Dermis blood vessel endothelial cell (primary cell): ENCODE data around the gene PCDHGB4. TPM values are rescaled to one million over a fixed set of nuclear protein-coding genes. Genes with fewer than 3 reads are reported as not detected.
"Not testable (repeated sequence)": the region's sequence is repeated elsewhere in the genome, so short reads cannot be mapped to it uniquely, and the experiment has no call there.

Experiments used
- DNase-seq: peaks from one replicate; pipeline ENCODE4 v3.0.0; 2010
- total RNA-seq: library from RNA; depleted of rRNA; stranded (reverse); fragments of >200 nt; gene quantifications from 2 replicates; pipeline ENCODE4 v1.2.3, GENCODE V29; 2014

PCDHGB4 gene
- total RNA-seq, 1 donor from 2014 or later, result 14.5 TPM

GRCh38 chr5:141366016-141366896 is 21.2 kb upstream of the PCDHGB4 start:
- no peak for DNase-seq

DNA sequence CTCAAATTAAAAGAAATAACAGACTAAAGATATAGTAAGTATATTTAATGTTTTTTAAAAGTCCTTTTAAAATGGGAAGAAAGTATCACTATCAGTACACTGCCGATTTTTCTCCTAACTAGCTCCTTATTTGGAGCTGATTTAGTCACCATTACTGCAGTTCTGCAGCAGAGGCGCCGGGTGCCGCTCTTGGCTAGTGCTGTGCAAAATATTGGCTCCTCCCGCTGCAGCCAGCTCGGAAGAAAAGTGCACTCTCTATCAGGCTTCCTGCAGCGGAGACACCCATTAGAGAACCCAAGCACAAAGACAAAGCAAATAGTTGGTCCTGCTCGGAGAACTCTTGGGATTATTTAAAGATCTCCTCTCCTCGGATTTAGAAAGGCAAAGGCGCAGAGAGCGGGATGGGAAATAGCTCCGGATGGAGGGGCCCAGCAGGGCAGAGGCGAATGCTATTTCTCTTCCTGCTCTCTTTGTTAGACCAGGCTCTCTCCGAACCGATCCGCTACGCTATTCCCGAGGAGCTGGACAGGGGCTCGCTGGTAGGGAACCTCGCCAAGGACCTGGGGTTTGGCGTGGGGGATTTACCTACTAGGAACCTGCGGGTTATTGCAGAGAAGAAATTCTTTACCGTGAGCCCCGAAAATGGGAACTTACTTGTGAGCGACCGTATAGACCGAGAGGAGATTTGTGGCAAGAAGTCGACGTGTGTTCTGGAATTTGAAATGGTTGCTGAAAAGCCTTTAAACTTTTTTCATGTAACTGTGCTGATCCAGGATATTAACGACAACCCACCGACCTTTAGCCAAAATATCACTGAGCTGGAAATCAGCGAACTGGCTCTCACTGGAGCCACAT is 17.3 kb upstream of the PCDHGB4 start, which contains the start of gene PCDHGB3:
Gene PCDHGB3 (plus strand): TSS at position 249 of the 855 bp plus-strand sequence. CDS start 153 bp downstream, at position 402.
- DNase-seq, result peak; percentile 72

DNA sequence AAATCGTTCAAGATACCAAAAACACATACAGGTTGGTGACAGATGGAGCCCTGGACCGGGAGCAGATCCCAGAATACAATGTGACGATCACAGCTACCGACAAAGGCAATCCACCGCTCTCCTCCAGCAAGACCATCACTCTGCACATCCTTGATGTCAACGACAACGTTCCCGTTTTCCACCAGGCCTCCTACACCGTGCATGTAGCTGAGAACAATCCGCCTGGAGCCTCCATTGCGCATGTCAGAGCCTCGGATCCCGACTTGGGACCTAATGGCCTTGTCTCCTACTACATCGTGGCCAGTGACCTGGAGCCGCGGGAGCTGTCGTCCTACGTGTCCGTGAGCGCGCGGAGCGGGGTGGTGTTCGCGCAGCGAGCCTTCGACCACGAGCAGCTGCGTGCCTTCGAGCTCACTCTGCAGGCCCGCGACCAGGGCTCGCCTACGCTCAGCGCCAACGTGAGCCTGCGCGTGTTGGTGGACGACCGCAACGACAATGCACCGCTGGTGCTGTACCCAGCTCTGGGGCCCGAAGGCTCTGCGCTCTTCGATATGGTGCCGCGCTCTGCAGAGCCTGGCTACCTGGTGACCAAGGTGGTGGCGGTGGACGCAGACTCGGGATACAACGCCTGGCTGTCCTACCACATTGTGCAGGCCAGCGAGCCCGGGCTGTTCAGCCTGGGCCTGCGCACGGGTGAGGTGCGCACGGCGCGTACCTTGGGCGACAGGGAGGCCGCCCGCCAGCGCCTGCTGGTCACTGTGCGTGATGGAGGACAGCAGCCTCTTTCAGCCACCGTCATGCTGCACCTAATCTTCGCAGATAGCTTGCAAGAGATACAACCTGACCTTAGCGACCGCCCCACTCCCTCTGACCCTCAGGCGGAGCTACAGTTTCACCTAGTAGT is 15.7 kb upstream of the PCDHGB4 start:
- DNase-seq, result no peak

GRCh38 chr5:141373673-141374317 is 13.7 kb upstream of the PCDHGB4 start, which contains the start of gene PCDHGA6:
TSS of gene PCDHGA6 (plus strand) at chr5:141373891. CDS start at chr5:141374084, 193 bp downstream.
- DNase-seq, result peak; percentile 56

DNA sequence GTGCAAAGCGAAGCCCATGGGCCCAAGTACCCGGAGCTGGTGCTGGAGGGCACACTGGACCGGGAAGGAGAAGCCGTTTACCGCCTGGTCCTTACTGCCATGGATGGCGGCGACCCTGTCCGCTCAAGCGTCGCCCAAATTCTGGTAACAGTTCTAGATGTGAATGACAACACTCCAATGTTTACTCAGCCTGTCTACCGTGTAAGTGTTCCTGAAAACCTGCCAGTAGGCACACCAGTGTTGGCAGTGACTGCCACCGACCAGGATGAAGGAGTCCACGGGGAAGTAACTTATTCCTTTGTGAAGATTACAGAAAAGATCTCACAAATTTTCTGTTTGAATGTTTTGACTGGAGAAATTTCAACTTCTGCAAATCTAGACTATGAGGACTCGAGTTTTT is 12.9 kb upstream of the PCDHGB4 start:
- DNase-seq, result no peak

DNA sequence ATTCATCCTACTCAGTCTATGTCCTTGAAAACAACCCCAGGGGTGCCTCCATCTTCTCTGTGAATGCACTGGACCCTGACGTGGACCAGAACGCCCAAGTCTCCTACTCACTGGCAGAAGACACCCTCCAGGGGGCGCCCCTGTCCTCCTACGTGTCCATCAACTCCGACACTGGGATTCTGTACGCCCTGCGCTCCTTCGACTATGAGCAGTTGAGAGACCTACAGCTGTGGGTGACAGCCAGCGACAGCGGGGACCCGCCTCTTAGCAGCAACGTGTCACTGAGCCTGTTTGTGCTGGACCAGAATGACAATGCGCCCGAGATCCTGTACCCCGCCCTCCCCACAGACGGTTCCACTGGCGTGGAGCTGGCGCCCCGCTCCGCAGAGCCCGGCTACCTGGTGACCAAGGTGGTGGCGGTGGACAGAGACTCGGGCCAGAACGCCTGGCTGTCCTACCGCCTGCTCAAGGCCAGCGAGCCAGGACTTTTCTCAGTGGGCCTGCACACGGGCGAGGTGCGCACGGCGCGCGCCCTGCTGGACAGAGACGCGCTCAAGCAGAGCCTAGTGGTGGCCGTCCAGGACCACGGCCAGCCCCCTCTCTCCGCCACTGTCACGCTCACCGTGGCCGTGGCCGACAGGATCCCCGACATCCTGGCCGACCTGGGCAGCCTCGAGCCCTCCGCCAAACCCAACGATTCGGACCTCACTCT is 11.9 kb upstream of the PCDHGB4 start:
- not testable (repeated sequence) for DNase-seq

DNA sequence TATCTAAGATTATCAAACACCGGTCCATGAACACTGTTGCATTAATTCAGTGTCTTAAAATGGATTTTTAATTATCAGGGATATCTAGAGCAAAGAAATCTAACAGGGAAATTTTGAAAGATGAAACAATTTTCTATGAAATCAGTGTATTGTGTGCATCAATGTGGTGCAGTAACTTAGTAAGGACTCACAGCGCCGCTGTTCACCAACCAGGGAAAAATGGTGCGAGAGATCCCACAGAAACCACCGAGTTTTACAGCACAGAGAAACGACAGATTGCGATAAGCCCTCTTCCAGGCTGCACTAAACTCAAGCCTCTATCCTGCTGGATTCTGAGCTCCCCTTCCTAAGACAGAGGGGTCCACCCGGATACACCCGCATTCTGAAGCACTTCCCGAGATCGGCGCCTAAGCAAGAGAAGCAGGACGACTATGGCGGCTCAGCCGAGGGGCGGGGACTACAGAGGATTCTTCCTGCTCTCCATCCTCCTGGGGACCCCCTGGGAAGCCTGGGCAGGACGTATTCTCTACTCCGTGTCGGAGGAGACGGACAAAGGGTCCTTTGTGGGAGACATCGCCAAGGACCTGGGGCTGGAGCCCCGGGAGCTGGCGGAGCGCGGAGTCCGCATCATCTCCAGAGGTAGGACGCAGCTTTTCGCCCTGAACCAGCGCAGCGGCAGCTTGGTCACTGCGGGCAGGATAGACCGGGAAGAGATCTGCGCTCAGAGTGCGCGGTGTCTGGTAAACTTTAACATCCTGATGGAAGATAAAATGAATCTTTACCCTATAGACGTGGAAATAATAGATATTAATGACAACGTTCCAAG is 4.8 kb upstream of the PCDHGB4 start, which contains the start of gene PCDHGA7:
Gene PCDHGA7 (plus strand): TSS at position 274 of the 826 bp plus-strand sequence. CDS start 158 bp downstream, at position 432.
- DNase-seq, result peak; percentile 53

DNA sequence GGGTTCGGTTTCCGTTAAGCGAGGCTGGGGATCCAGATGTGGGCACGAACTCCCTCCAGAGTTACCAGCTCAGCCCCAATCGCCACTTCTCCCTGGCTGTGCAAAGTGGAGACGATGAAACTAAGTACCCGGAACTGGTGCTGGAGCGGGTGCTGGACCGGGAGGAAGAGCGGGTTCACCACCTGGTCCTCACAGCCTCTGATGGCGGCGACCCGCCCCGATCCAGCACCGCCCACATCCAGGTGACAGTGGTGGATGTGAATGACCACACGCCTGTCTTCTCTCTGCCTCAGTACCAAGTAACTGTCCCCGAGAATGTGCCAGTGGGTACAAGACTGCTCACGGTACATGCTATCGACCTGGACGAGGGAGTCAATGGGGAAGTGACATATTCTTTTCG is 4.2 kb upstream of the PCDHGB4 start:
- DNase-seq, result no peak

DNA sequence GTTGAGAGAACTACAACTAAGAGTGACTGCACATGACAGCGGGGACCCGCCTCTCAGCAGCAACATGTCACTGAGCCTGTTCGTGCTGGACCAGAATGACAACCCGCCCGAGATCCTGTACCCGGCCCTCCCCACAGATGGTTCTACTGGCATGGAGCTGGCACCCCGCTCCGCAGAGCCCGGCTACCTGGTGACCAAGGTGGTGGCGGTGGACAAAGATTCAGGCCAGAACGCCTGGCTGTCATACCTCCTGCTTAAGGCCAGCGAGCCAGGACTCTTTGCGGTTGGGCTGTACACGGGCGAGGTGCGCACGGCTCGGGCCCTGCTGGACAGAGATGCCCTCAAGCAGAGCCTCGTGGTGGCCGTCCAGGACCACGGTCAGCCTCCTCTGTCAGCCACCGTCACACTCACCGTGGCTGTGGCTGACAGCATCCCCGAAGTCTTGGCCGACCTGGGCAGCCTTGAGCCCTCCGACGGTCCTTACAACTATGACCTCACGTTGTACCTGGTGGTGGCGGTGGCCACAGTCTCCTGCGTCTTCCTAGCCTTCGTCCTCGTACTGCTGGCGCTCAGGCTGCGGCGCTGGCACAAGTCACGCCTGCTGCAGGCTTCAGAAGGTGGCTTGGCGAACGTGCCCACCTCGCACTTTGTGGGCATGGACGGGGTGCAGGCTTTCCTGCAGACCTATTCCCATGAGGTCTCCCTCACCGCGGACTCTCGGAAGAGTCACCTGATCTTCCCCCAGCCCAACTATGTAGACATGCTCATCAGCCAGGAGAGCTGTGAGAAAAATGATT is 2.8 kb upstream of the PCDHGB4 start:
- no peak for DNase-seq

DNA sequence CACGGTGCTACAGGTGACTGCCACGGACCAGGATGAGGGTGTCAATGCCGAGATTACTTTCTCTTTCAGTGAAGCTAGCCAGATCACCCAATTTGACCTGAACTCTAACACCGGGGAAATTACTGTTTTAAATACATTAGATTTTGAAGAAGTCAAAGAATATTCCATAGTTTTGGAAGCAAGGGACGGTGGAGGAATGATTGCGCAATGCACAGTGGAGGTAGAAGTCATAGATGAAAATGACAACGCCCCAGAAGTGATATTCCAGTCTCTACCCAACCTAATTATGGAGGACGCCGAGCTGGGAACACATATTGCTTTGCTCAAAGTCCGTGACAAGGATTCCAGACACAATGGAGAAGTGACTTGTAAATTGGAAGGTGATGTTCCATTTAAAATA is 1.2 kb downstream of the PCDHGB4 start:
- DNase-seq, result no peak

DNA sequence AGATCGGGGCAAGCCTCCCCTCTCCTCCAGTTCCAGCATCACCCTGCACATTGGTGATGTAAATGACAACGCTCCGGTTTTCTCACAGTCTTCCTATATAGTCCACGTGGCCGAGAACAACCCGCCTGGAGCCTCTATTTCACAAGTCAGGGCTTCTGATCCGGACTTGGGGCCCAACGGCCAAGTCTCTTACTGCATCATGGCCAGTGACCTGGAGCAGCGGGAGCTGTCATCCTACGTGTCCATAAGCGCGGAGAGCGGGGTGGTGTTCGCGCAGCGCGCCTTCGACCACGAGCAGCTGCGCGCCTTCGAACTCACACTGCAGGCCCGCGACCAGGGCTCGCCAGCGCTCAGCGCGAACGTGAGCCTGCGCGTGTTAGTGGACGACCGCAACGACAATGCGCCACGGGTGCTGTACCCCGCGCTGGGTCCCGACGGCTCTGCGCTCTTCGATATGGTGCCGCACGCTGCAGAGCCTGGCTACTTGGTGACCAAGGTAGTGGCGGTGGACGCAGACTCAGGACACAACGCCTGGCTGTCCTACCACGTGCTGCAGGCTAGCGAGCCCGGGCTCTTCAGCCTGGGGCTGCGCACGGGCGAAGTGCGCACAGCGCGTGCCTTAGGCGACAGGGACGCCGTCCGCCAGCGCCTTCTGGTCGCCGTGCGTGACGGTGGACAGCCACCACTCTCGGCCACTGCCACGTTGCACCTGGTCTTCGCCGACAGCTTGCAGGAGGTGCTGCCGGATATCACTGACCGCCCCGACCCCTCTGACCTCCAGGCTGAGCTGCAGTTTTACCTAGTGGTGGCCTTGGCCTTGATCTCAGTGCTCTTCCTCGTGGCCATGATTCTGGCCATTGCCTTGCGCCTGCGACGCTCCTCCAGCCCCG is 1.9 kb downstream of the PCDHGB4 start:
- no peak for DNase-seq

DNA sequence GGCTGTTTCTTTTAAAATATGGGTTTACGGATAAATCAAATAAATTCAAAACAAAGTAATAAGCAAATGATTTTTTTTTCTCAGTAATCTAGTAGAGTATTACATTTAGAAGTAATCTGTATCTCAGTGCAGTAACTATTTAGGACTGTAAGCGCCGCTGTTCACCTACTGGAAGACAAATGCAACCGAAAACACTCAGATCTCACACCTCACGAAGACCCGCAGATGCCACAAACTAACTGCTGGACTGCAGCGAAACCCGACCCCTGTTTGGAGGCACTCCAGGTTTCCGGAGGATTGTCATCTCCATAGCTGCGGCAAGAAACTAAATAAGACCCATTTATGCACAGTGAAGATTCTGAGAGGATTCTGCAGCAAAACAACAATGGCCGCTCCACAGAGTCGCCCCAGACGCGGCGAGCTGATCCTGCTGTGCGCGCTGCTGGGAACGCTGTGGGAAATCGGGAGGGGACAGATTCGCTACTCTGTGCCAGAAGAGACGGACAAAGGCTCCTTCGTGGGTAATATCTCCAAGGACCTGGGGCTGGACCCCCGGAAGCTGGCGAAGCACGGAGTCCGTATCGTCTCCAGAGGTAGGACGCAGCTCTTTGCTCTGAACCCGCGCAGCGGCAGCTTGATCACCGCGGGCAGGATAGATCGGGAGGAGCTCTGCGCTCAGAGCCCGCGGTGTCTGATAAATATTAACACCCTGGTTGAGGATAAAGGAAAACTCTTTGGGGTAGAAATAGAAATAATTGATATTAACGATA is 5.1 kb downstream of the PCDHGB4 start, which contains the start of gene PCDHGA8:
Gene PCDHGA8 (plus strand): TSS at position 205 of the 770 bp plus-strand sequence. CDS start 181 bp downstream, at position 386.
- DNase-seq, result no peak

DNA sequence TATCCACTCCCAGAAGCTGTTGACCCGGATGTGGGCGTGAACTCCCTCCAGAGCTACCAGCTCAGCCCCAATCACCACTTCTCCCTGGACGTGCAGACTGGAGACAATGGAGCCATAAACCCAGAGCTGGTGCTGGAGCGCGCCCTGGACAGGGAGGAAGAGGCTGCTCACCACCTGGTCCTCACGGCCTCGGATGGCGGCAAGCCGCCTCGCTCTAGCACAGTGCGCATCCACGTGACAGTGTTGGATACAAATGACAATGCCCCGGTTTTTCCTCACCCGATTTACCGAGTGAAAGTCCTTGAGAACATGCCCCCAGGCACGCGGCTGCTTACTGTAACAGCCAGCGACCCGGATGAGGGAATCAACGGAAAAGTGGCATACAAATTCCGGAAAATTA is 5.8 kb downstream of the PCDHGB4 start:
- DNase-seq, result no peak

DNA sequence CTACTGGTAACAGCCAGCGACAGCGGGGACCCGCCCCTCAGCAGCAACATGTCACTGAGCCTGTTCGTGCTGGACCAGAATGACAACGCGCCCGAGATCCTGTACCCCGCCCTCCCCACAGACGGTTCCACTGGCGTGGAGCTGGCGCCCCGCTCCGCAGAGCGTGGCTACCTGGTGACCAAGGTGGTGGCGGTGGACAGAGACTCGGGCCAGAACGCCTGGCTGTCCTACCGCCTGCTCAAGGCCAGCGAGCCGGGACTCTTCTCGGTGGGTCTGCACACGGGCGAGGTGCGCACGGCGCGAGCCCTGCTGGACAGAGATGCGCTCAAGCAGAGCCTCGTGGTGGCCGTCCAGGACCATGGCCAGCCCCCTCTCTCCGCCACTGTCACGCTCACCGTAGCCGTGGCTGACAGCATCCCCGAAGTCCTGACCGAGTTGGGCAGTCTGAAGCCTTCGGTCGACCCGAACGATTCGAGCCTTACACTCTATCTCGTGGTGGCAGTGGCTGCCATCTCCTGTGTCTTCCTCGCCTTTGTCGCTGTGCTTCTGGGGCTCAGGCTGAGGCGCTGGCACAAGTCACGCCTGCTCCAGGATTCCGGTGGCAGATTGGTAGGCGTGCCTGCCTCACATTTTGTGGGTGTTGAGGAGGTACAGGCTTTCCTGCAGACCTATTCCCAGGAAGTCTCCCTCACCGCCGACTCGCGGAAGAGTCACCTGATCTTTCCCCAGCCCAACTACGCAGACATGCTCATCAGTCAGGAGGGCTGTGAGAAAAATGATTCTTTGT is 7.1 kb downstream of the PCDHGB4 start:
- DNase-seq, result not testable (repeated sequence)

DNA sequence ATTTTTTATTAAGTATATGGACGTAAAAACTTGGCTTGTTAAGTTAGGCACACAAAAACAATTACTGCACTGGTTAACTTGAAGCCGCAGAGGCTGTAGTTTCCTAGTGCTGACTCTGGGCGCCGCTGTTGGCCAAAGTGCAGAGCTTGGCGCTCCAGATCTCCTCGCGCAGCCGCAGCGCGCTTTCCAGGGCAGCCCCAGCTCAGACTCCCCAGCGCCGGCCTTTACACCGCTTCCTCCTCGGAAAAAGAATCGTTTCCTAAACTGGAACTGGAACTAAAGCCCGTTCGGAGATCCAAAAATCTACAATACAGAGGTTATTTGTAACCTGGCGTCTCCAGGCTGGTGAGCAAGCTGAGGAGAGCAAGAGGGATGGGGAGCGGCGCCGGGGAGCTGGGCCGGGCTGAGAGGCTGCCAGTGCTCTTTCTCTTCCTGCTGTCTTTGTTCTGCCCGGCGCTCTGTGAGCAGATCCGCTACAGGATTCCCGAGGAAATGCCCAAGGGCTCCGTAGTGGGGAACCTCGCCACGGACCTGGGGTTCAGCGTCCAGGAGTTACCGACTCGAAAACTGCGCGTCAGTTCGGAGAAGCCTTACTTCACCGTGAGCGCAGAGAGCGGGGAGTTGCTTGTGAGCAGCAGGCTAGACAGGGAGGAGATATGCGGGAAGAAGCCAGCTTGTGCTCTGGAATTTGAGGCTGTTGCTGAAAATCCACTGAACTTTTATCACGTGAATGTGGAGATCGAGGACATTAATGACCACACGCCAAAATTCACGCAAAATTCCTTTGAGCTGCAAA is 10.5 kb downstream of the PCDHGB4 start, which contains the start of gene PCDHGB5:
Gene PCDHGB5 (plus strand): TSS at position 192 of the 796 bp plus-strand sequence. CDS start 181 bp downstream, at position 373.
- DNase-seq, result peak; percentile 68
